OCI-LY3 (cell line): Measurements from ENCODE around the gene TRIM47.

Experiments used
- H2AFZ ChIP-seq: fragments of 200-600, 300-600 bp; shearing (Covaris generic); 2 replicates; pipeline ENCODE4 v1.6.0; 2014; ENCODE audit warnings: antibody characterized with exemption, low read depth, low read length
- H3K27ac ChIP-seq: fragments of 200-600, 300-600 bp; sonication (generic); 2 replicates; pipeline ENCODE4 v1.5.1; 2014; ENCODE audit warnings: mild to moderate bottlenecking, low read length, moderate library complexity, mixed read lengths
- H3K27me3 ChIP-seq: fragments of 200-600, 300-600 bp; sonication (generic); 2 replicates; pipeline ENCODE4 v1.6.1; 2014; ENCODE audit warnings: low read depth, low read length, mixed read lengths
- H3K36me3 ChIP-seq: fragments of 200-600, 300-600 bp; sonication (generic); replicated peaks from 2 replicates; pipeline ENCODE3; 2014; ENCODE audit warnings: low read depth, low read length, mixed read lengths
- H3K4me1 ChIP-seq: fragments of 300-600, 200-600 bp; sonication (generic); 2 replicates; pipeline ENCODE4 v1.6.1; 2014; ENCODE audit warnings: low read length, mixed read lengths
- H3K4me2 ChIP-seq: fragments of 200-600, 300-600 bp; sonication (generic); 2 replicates; pipeline ENCODE4 v1.6.1; 2014; ENCODE audit warnings: low read length, mixed read lengths
- H3K4me3 ChIP-seq: fragments of 300-600, 200-600 bp; sonication (generic); 2 replicates; pipeline ENCODE4 v1.5.1; 2014; ENCODE audit warnings: antibody characterized with exemption, mild to moderate bottlenecking, low read length, moderate library complexity
- H3K79me2 ChIP-seq: fragments of 300-600, 200-600 bp; shearing (Covaris generic); 2 replicates; pipeline ENCODE4 v1.6.1; 2014; ENCODE audit warnings: mild to moderate bottlenecking, low read length, mixed read lengths
- H3K9ac ChIP-seq: fragments of 300-600, 200-600 bp; shearing (Covaris generic); 2 replicates; pipeline ENCODE4 v1.6.0; 2014; ENCODE audit warnings: mild to moderate bottlenecking, low read length, moderate library complexity
- H3K9me3 ChIP-seq: fragments of 200-600, 300-600 bp; shearing (Covaris generic); 2 replicates; pipeline ENCODE4 v1.6.1; 2014; ENCODE audit warnings: low read length, mixed read lengths; ENCODE audit not compliant: insufficient read depth
- H4K20me1 ChIP-seq: fragments of 200-600, 300-600 bp; sonication (generic); 2 replicates; pipeline ENCODE4 v1.6.1; 2016; ENCODE audit warnings: low read length, mixed read lengths; ENCODE audit not compliant: insufficient read depth
- EZH2phosphoT487 ChIP-seq: fragments of 200-600 bp; shearing (Covaris generic); IDR thresholded peaks from 2 replicates; pipeline ENCODE4 v1.6.1; 2018; ENCODE audit warnings: antibody characterized with exemption, mixed run types, low read depth
- TF ChIP-seq, protein P1 (sequence below): fragments of 200-600, 300-600 bp; sonication (generic); IDR thresholded peaks from 2 replicates; pipeline ENCODE4 v1.5.1; 2014; ENCODE audit warnings: antibody characterized with exemption, low read length, low read depth

The TRIM47 gene

DNA sequence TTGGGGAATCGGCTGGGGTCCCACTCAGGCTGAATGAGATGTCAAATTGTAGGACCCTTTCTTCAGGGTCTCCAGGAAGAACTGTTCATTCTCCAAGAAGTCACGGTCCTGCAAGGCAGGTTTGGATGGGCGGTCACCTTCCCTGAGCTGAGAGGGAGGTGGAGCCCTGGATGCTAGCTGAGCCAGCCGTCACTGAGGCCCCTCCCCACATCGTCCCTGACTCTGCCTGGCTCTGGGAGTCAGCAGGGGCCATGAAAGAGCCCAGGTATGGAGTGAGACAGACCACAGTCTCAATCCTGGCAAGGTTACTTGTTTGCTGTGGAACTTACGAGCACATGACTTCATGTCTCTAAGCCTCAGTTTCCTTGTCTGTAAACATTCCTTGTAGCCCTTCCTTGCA is 32.3 kb upstream of the TRIM47 start:
- peaks cover 9% of the 10 kb centered on the region for H3K4me1 ChIP-seq
- TF ChIP-seq, protein P1, sequence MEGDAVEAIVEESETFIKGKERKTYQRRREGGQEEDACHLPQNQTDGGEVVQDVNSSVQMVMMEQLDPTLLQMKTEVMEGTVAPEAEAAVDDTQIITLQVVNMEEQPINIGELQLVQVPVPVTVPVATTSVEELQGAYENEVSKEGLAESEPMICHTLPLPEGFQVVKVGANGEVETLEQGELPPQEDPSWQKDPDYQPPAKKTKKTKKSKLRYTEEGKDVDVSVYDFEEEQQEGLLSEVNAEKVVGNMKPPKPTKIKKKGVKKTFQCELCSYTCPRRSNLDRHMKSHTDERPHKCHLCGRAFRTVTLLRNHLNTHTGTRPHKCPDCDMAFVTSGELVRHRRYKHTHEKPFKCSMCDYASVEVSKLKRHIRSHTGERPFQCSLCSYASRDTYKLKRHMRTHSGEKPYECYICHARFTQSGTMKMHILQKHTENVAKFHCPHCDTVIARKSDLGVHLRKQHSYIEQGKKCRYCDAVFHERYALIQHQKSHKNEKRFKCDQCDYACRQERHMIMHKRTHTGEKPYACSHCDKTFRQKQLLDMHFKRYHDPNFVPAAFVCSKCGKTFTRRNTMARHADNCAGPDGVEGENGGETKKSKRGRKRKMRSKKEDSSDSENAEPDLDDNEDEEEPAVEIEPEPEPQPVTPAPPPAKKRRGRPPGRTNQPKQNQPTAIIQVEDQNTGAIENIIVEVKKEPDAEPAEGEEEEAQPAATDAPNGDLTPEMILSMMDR: no peak
- no peak for TF ChIP-seq EZH2phosphoT487
- H3K9ac ChIP-seq: no peak overlapping the region
- H4K20me1 ChIP-seq: no peaks in the 10 kb centered on the region
- H3K4me2 ChIP-seq: no peak overlapping the region
- no peak overlapping the region for H3K4me3 ChIP-seq
- H3K27ac ChIP-seq: no peak overlapping the region
- H3K79me2 ChIP-seq: no peaks in the 10 kb centered on the region
- no peaks in the 10 kb centered on the region for H3K27me3 ChIP-seq
- H3K36me3 ChIP-seq: no peaks in the 10 kb centered on the region
- H2AFZ ChIP-seq: no peak overlapping the region
- H3K9me3 ChIP-seq: peaks cover 3% of the 10 kb centered on the region; the same call in 1 of the 2 replicates

DNA sequence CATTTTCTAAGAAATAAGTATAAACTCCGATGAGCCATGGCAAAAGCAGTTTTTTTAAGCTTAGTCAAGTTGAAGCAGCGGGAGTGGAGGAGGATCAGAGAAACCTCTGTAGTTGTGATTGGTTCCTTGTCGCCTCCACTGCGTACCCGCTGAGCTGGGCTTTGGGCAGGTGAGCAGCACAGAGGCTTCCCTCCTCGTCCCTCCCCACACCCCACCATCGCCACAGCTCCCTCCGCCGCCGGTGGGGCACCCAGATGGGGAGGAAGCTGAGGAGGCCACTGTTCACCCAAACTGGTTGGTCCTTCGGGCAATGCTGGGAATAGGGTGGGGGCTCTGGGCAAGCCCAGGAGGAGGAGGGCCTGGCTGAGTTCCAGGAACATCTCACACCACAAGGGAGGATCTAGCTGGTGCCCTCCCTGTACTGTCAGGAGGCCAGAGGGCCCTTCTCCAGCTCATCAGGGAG is 31.5 kb upstream of the TRIM47 start:
- TF ChIP-seq, protein P1: no peak
- TF ChIP-seq EZH2phosphoT487: no peak
- H3K36me3 ChIP-seq: no peaks in the 10 kb centered on the region
- H3K27ac ChIP-seq: no peak overlapping the region
- no peaks in the 10 kb centered on the region for H4K20me1 ChIP-seq
- no peaks in the 10 kb centered on the region for H3K79me2 ChIP-seq
- H3K27me3 ChIP-seq: no peaks in the 10 kb centered on the region
- no peak overlapping the region for H3K4me3 ChIP-seq
- H3K9me3 ChIP-seq: peaks cover 3% of the 10 kb centered on the region; the same call in 1 of the 2 replicates
- peaks cover 10% of the 10 kb centered on the region for H3K4me1 ChIP-seq
- no peak overlapping the region for H2AFZ ChIP-seq
- H3K4me2 ChIP-seq: no peak overlapping the region
- H3K9ac ChIP-seq: no peak overlapping the region

DNA sequence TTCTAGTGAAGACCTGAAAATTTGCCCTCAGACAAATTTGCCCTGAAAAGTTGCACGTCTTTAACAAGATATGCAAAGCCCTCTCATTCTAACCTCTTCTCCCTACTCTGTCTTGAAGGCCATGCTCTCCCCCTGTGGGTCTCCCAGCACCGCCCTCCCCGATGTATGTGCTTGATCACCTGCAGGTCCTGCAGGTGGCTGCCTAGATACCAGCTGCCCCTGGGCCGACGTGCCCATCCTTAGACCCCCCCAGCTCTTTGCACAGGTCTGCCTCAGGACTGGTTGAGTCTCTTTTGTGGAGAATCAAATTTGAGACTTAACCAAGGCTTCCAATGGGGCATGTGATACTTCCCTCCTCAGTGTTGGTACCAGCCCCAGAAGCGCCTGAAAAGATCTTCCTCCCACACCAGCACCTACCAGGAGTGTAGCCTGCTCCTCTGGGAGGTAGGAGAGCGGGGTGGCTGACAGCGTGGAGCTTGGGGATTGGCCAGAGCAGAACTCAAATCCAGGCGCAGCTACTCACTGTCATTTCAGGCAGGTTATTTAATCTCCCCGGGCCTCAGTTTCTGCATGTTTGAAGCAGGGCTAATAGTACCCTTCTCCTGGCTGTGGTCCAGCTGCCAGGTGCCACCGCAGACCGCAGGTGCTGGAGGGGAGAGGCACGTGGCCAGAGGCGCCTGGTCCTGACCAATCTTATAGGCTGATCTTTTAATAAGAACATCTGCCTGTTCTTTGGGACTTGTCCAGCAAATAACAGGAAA is 30.9 kb upstream of the TRIM47 start:
- H3K9me3 ChIP-seq: peaks cover 3% of the 10 kb centered on the region; the same call in 1 of the 2 replicates
- no peak overlapping the region for H2AFZ ChIP-seq
- H3K27me3 ChIP-seq: no peaks in the 10 kb centered on the region
- H3K4me2 ChIP-seq: no peak overlapping the region
- H3K36me3 ChIP-seq: no peaks in the 10 kb centered on the region
- peaks cover 3% of the 10 kb centered on the region for H3K79me2 ChIP-seq
- H4K20me1 ChIP-seq: no peaks in the 10 kb centered on the region
- no peak overlapping the region for H3K9ac ChIP-seq
- no peak for TF ChIP-seq EZH2phosphoT487
- H3K4me1 ChIP-seq: peaks cover 10% of the 10 kb centered on the region
- H3K27ac ChIP-seq: no peak overlapping the region
- no peak overlapping the region for H3K4me3 ChIP-seq

DNA sequence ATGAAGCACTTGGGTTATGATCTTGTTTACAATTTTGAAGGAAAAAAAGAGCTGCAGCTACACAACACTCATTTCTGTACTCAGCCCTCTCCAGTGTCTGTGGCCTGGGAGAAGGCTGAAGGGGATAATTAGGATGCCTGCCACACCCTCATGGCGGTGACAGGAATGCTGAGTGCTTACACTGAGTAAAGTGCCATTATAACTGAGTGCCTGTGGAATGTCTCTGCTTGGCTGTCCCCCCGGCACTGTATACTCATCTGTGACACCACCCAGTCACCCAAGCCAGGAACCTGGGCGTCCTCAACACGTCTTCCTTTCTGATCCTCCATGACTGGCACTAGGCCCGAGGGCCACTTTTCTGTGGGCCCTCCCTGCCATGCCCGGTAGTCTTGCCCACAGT is 29.8 kb upstream of the TRIM47 start:
- H4K20me1 ChIP-seq: no peaks in the 10 kb centered on the region
- peaks cover 17% of the 10 kb centered on the region for H3K4me1 ChIP-seq
- H3K27me3 ChIP-seq: no peaks in the 10 kb centered on the region
- H3K36me3 ChIP-seq: no peaks in the 10 kb centered on the region
- H3K9ac ChIP-seq: no peak overlapping the region
- no peak for TF ChIP-seq EZH2phosphoT487
- TF ChIP-seq, protein P1: no peak
- H3K9me3 ChIP-seq: peaks cover 3% of the 10 kb centered on the region; the same call in 1 of the 2 replicates
- H3K4me3 ChIP-seq: no peak overlapping the region
- no peak overlapping the region for H3K4me2 ChIP-seq
- no peak overlapping the region for H3K27ac ChIP-seq
- peaks cover 13% of the 10 kb centered on the region for H3K79me2 ChIP-seq
- no peak overlapping the region for H2AFZ ChIP-seq
